Measurements from ENCODE around the gene GATB. TPM values are rescaled to one million over a fixed set of nuclear protein-coding genes. Genes with fewer than 3 reads are reported as not detected.

The GATB gene
- total and polyA plus RNA-seq, 12 donors, result 39.1 to 168 (median 88.5) TPM

DNA sequence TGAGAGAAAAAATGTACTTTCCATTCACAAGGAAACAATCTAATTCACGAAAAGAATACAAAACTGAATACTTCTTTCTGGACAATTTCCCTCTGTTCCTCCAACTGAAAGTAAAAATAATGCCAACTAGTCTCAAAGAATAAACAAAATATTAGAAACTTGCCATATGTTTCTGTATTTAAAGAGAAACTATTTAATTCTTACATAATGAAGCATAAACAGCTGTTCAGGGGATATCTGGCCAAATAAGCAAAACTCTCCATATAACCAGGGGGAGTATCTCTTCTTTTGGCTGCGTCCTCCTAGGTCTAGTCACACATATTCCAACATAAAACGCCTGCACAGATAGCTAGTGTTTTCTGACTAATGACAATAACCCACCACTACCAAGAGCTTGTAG, 805 bp downstream of the GATB start:
- H3K27me3 ChIP-seq, result peaks cover 0 to 4% (median 0%) of the 10 kb centered on the region in 7 donors
- TF ChIP-seq, protein P1, sequence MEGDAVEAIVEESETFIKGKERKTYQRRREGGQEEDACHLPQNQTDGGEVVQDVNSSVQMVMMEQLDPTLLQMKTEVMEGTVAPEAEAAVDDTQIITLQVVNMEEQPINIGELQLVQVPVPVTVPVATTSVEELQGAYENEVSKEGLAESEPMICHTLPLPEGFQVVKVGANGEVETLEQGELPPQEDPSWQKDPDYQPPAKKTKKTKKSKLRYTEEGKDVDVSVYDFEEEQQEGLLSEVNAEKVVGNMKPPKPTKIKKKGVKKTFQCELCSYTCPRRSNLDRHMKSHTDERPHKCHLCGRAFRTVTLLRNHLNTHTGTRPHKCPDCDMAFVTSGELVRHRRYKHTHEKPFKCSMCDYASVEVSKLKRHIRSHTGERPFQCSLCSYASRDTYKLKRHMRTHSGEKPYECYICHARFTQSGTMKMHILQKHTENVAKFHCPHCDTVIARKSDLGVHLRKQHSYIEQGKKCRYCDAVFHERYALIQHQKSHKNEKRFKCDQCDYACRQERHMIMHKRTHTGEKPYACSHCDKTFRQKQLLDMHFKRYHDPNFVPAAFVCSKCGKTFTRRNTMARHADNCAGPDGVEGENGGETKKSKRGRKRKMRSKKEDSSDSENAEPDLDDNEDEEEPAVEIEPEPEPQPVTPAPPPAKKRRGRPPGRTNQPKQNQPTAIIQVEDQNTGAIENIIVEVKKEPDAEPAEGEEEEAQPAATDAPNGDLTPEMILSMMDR (IDR thresholded peaks at IDR 0.05), result no peak
- peak overlapping the region in 2 of 10 donors; percentile 74 to 82 for H3K27ac ChIP-seq
- peak overlapping the region; percentile 73 to 92 (median 83) for H3K4me3 ChIP-seq
- H3K4me1 ChIP-seq, result peaks cover 0 to 24% (median 12%) of the 10 kb centered on the region in 9 donors
- no peak for ATAC-seq
- intact Hi-C loops (cut with DNase I), result loop anchor here in 4 of 10 donors (2.0 to 10.0 kb wide), 4 partner anchors 68 to 661 kb away; partner anchors contain the start of gene RPS3A (in 1 of the 4)
- no peak for DNase-seq
- no peaks in the 10 kb centered on the region for H3K9me3 ChIP-seq
- peaks cover 0 to 38% (median 1%) of the 10 kb centered on the region in 9 donors for H3K36me3 ChIP-seq
- 30 to 33% methylated on average over 3 of the region's 3 CpGs for WGBS, 2 donors

DNA sequence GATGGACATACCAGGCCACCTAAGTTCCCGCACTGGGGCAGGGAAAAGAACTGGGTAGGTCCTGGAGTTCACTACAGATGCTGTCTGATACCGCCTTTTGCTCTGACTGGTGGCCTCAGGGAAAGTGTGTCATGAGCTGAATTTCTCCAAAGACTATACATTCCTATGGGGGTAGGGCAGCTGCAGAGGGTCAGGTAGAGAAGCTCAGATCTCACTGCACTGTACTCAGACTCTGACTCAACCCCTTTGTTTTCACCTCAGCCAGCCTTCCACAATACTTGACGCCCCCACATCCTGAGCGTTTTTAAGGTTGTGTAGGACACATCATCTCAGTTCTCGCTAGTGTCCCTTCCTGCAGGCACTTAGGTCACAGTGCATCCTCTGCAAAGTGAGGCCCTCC, 7.8 kb downstream of the GATB start:
- intact Hi-C loops (cut with DNase I), result no loop called here
- H3K4me1 ChIP-seq, result no peaks in the 10 kb centered on the region
- H3K27me3 ChIP-seq, result no peaks in the 10 kb centered on the region
- TF ChIP-seq, protein P1 (IDR thresholded peaks at IDR 0.05), result no peak
- ATAC-seq, result peak in 1 of 8 donors; percentile 44
- H3K4me3 ChIP-seq, result no peak overlapping the region
- H3K9me3 ChIP-seq, result peaks cover 0 to 2% (median 0%) of the 10 kb centered on the region in 11 donors
- peaks cover 0 to 72% (median 7%) of the 10 kb centered on the region in 9 donors for H3K36me3 ChIP-seq
- WGBS, 2 donors, result 83 to 88% methylated on average over 5 of the region's 5 CpGs
- no peak for DNase-seq
- H3K27ac ChIP-seq, result no peak overlapping the region

DNA sequence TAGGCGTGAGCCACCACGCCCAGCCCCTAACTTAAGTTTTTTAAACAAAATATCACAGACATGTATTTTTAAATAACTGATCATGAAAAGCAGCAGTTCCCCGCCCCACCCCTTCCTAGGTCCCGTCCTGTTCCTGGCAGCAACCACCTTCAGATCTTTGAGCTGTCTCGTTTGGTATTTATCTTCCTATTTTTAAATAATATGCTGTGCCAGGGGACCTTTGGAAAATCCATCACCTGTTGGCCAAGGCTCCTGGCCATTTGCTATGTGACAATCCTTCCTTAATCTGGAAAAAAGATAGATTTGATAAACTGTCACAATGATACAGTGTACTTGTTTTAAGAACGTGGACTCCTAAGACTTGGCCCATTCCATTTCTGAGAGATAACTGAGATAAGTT, 10.7 kb downstream of the GATB start:
- Histone ChIP-seq H3K36me3 (peaks cover 0 to 43% (median 7%) of the 10 kb centered on the region in 9 donors), H3K27me3 (no peaks in the 10 kb centered on the region), H3K4me3 (no peak overlapping the region), H3K9me3 (peaks cover 0 to 5% (median 0%) of the 10 kb centered on the region in 11 donors), H3K27ac (no peak overlapping the region), H3K4me1 (peaks cover 0 to 17% (median 5%) of the 10 kb centered on the region in 9 donors)
- TF ChIP-seq, protein P1 (IDR thresholded peaks at IDR 0.05), result no peak
- WGBS, 2 donors, result 65 to 75% methylated on average over 6 of the region's 6 CpGs
- intact Hi-C loops (cut with DNase I), result no loop called here
- DNase-seq, result no peak
- no peak for ATAC-seq

DNA sequence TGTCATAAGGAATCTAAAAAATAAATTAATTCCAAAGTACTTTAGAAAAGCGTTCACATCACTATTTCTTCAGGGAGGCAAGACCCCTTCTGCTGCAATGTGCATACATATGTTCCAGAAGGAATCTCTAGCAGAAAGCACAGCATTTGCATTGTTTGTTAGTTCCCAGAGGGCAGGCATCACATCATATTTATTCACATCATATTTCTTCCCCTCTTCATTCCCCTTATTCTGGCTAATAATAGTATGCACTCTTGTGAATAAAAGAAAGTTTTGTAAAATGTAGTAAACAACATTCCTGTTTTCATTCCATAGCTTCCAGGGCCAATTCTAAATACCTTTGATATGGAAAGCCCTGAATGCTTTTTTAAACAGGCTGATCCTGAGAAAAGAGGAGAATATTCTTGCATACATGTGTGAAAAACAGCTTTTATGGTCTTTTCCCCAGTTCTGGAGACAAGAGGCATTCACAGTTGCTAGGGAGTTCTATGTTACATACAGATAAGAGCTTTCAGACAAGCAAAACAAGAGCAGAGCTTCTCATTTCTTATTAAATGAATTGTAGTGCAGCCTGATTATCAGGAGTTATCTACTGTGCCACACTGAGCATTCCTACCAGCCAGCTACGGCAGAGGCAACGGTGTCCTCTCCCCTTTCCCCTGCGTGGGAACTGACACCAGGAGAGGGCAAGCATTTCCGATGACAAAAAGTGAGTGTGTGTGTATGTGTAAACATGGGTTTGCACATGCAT, 15.2 kb downstream of the GATB start:
- Histone ChIP-seq H3K4me1 (peaks cover 0 to 30% (median 13%) of the 10 kb centered on the region in 9 donors), H3K36me3 (peaks cover 0 to 7% (median 0%) of the 10 kb centered on the region in 9 donors), H3K4me3 (no peak overlapping the region), H3K9me3 (peaks cover 0 to 5% (median 0%) of the 10 kb centered on the region in 11 donors), H3K27ac (peak overlapping the region in 6 of 10 donors; percentile 17 to 62 (median 57)), H3K27me3 (no peaks in the 10 kb centered on the region)
- ATAC-seq, result peak in 5 of 8 donors; percentile 42 to 75 (median 58)
- no peak for DNase-seq
- TF ChIP-seq, protein P1 (IDR thresholded peaks at IDR 0.05), result no peak
- 37 to 50% methylated on average over 5 of the region's 5 CpGs for WGBS, 2 donors
- intact Hi-C loops (cut with DNase I), result loop anchor here in 1 of 10 donors (2.0 kb wide), 1 partner anchor 31 kb away; no protein-coding TSS in a partner anchor
